ENCODE data around the gene TMX4.

GRCh38 chr20:8007490-8007889 is 12.1 kb downstream of the TMX4 start:
- TF ChIP-seq CTCF (IDR thresholded peaks at IDR 0.05) (no peak), POLR2AphosphoS5 (IDR thresholded peaks at IDR 0.05) (no peak), EP300 (IDR thresholded peaks at IDR 0.05) (no peak)

Measured in upper lobe of left lung (tissue), 4 donors.